Measurements from ENCODE around the gene VPS37C.

VPS37C gene

GRCh38 chr11:61144511-61145179, 16.6 kb downstream of the VPS37C start:
- Histone ChIP-seq H3K27me3 (ENCODE audit: control insufficient read depth in 1 of 2, insufficient read depth in 2 of 2, low read length in 2 of 2) (no peaks in the 10 kb centered on the region), H3K9me3 (ENCODE audit: control insufficient read depth in 2 of 2, low read length in 2 of 2) (no peaks in the 10 kb centered on the region), H3K27ac (ENCODE audit: low read length) (no peak overlapping the region), H3K36me3 (ENCODE audit: control insufficient read depth in 2 of 2, insufficient read depth in 2 of 2, low read length in 2 of 2) (no peaks in the 10 kb centered on the region), H3K4me3 (ENCODE audit: low read length in 2 of 2) (no peak overlapping the region), H3K9ac (ENCODE audit: low read length in 2 of 2) (no peak overlapping the region), H3K4me1 (ENCODE audit: control insufficient read depth, insufficient read depth, low read length) (peaks cover 39% of the 10 kb centered on the region)

GRCh38 chr11:61142424-61142823, 18.8 kb downstream of the VPS37C start:
- Histone ChIP-seq H3K9me3 (ENCODE audit: control insufficient read depth in 2 of 2, low read length in 2 of 2) (no peaks in the 10 kb centered on the region), H3K27me3 (ENCODE audit: control insufficient read depth in 1 of 2, insufficient read depth in 2 of 2, low read length in 2 of 2) (no peaks in the 10 kb centered on the region), H3K27ac (ENCODE audit: low read length) (no peak overlapping the region), H3K9ac (ENCODE audit: low read length in 2 of 2) (no peak overlapping the region), H3K4me3 (ENCODE audit: low read length in 2 of 2) (no peak overlapping the region), H3K4me1 (ENCODE audit: control insufficient read depth, insufficient read depth, low read length) (peaks cover 31% of the 10 kb centered on the region), H3K36me3 (ENCODE audit: control insufficient read depth in 2 of 2, insufficient read depth in 2 of 2, low read length in 2 of 2) (peaks cover 5 to 12% of the 10 kb centered on the region in 2 donors)

GRCh38 chr11:61141601-61142028, 19.6 kb downstream of the VPS37C start:
- Histone ChIP-seq H3K4me1 (ENCODE audit: control insufficient read depth, insufficient read depth, low read length) (peaks cover 28% of the 10 kb centered on the region), H3K9ac (ENCODE audit: low read length in 2 of 2) (peak overlapping the region in 1 of 2 donors; percentile 36), H3K27me3 (ENCODE audit: control insufficient read depth in 1 of 2, insufficient read depth in 2 of 2, low read length in 2 of 2) (no peaks in the 10 kb centered on the region), H3K36me3 (ENCODE audit: control insufficient read depth in 2 of 2, insufficient read depth in 2 of 2, low read length in 2 of 2) (peaks cover 9 to 12% of the 10 kb centered on the region in 2 donors), H3K9me3 (ENCODE audit: control insufficient read depth in 2 of 2, low read length in 2 of 2) (no peaks in the 10 kb centered on the region), H3K27ac (ENCODE audit: low read length) (no peak overlapping the region), H3K4me3 (ENCODE audit: low read length in 2 of 2) (peak overlapping the region in 1 of 2 donors; percentile 3)

- Histone ChIP-seq H3K36me3 (ENCODE audit: control insufficient read depth in 2 of 2, insufficient read depth in 2 of 2, low read length in 2 of 2) (peaks cover 11 to 12% of the 10 kb centered on the region in 2 donors), H3K9ac (ENCODE audit: low read length in 2 of 2) (no peak overlapping the region), H3K9me3 (ENCODE audit: control insufficient read depth in 2 of 2, low read length in 2 of 2) (no peaks in the 10 kb centered on the region), H3K4me1 (ENCODE audit: control insufficient read depth, insufficient read depth, low read length) (peaks cover 28% of the 10 kb centered on the region), H3K27ac (ENCODE audit: low read length) (no peak overlapping the region), H3K27me3 (ENCODE audit: control insufficient read depth in 1 of 2, insufficient read depth in 2 of 2, low read length in 2 of 2) (no peaks in the 10 kb centered on the region), H3K4me3 (ENCODE audit: low read length in 2 of 2) (no peak overlapping the region)
Measured at GRCh38 chr11:61140416-61140815, 20.8 kb downstream of the VPS37C start.

GRCh38 chr11:61139387-61139786, 21.8 kb downstream of the VPS37C start:
- Histone ChIP-seq H3K36me3 (ENCODE audit: control insufficient read depth in 2 of 2, insufficient read depth in 2 of 2, low read length in 2 of 2) (peaks cover 12 to 13% of the 10 kb centered on the region in 2 donors), H3K27me3 (ENCODE audit: control insufficient read depth in 1 of 2, insufficient read depth in 2 of 2, low read length in 2 of 2) (no peaks in the 10 kb centered on the region), H3K4me3 (ENCODE audit: low read length in 2 of 2) (no peak overlapping the region), H3K9me3 (ENCODE audit: control insufficient read depth in 2 of 2, low read length in 2 of 2) (no peaks in the 10 kb centered on the region), H3K9ac (ENCODE audit: low read length in 2 of 2) (no peak overlapping the region), H3K27ac (ENCODE audit: low read length) (no peak overlapping the region), H3K4me1 (ENCODE audit: control insufficient read depth, insufficient read depth, low read length) (peaks cover 32% of the 10 kb centered on the region)

- Histone ChIP-seq H3K36me3 (ENCODE audit: control insufficient read depth in 2 of 2, insufficient read depth in 2 of 2, low read length in 2 of 2) (peaks cover 12 to 16% of the 10 kb centered on the region in 2 donors), H3K9ac (ENCODE audit: low read length in 2 of 2) (peak overlapping the region in 1 of 2 donors; percentile 36), H3K9me3 (ENCODE audit: control insufficient read depth in 2 of 2, low read length in 2 of 2) (no peaks in the 10 kb centered on the region), H3K4me1 (ENCODE audit: control insufficient read depth, insufficient read depth, low read length) (peaks cover 36% of the 10 kb centered on the region), H3K4me3 (ENCODE audit: low read length in 2 of 2) (no peak overlapping the region), H3K27ac (ENCODE audit: low read length) (no peak overlapping the region), H3K27me3 (ENCODE audit: control insufficient read depth in 1 of 2, insufficient read depth in 2 of 2, low read length in 2 of 2) (no peaks in the 10 kb centered on the region)
Measured at GRCh38 chr11:61138935-61139334, 22.3 kb downstream of the VPS37C start.

GRCh38 chr11:61134801-61135257, 26.4 kb downstream of the VPS37C start:
- H3K9me3 ChIP-seq (ENCODE audit: control insufficient read depth in 2 of 2, low read length in 2 of 2): no peaks in the 10 kb centered on the region
- H3K9ac ChIP-seq (ENCODE audit: low read length in 2 of 2): no peak overlapping the region
- H3K4me3 ChIP-seq (ENCODE audit: low read length in 2 of 2): no peak overlapping the region
- peaks cover 15 to 25% of the 10 kb centered on the region in 2 donors for H3K36me3 ChIP-seq (ENCODE audit: control insufficient read depth in 2 of 2, insufficient read depth in 2 of 2, low read length in 2 of 2)
- no peak overlapping the region for H3K27ac ChIP-seq (ENCODE audit: low read length)
- H3K4me1 ChIP-seq (ENCODE audit: control insufficient read depth, insufficient read depth, low read length): peaks cover 31% of the 10 kb centered on the region
- H3K27me3 ChIP-seq (ENCODE audit: control insufficient read depth in 1 of 2, insufficient read depth in 2 of 2, low read length in 2 of 2): no peaks in the 10 kb centered on the region

GRCh38 chr11:61133956-61134662, 27.1 kb downstream of the VPS37C start:
- Histone ChIP-seq H3K27me3 (ENCODE audit: control insufficient read depth in 1 of 2, insufficient read depth in 2 of 2, low read length in 2 of 2) (no peaks in the 10 kb centered on the region), H3K4me1 (ENCODE audit: control insufficient read depth, insufficient read depth, low read length) (peaks cover 31% of the 10 kb centered on the region), H3K9ac (ENCODE audit: low read length in 2 of 2) (no peak overlapping the region), H3K9me3 (ENCODE audit: control insufficient read depth in 2 of 2, low read length in 2 of 2) (no peaks in the 10 kb centered on the region), H3K36me3 (ENCODE audit: control insufficient read depth in 2 of 2, insufficient read depth in 2 of 2, low read length in 2 of 2) (peaks cover 15 to 25% of the 10 kb centered on the region in 2 donors), H3K4me3 (ENCODE audit: low read length in 2 of 2) (no peak overlapping the region), H3K27ac (ENCODE audit: low read length) (no peak overlapping the region)

- H3K9me3 ChIP-seq (ENCODE audit: control insufficient read depth in 2 of 2, low read length in 2 of 2): no peaks in the 10 kb centered on the region
- H3K27ac ChIP-seq (ENCODE audit: low read length): no peak overlapping the region
- peaks cover 10 to 28% of the 10 kb centered on the region in 2 donors for H3K36me3 ChIP-seq (ENCODE audit: control insufficient read depth in 2 of 2, insufficient read depth in 2 of 2, low read length in 2 of 2)
- H3K4me3 ChIP-seq (ENCODE audit: low read length in 2 of 2): no peak overlapping the region
- H3K4me1 ChIP-seq (ENCODE audit: control insufficient read depth, insufficient read depth, low read length): peaks cover 30% of the 10 kb centered on the region
- no peaks in the 10 kb centered on the region for H3K27me3 ChIP-seq (ENCODE audit: control insufficient read depth in 1 of 2, insufficient read depth in 2 of 2, low read length in 2 of 2)
- no peak overlapping the region for H3K9ac ChIP-seq (ENCODE audit: low read length in 2 of 2)
Measured at GRCh38 chr11:61133145-61133544, 28.1 kb downstream of the VPS37C start.

- no peak overlapping the region for H3K27ac ChIP-seq (ENCODE audit: low read length)
- H3K9ac ChIP-seq (ENCODE audit: low read length in 2 of 2): no peak overlapping the region
- peaks cover 5 to 28% of the 10 kb centered on the region in 2 donors for H3K36me3 ChIP-seq (ENCODE audit: control insufficient read depth in 2 of 2, insufficient read depth in 2 of 2, low read length in 2 of 2)
- H3K4me3 ChIP-seq (ENCODE audit: low read length in 2 of 2): no peak overlapping the region
- no peaks in the 10 kb centered on the region for H3K9me3 ChIP-seq (ENCODE audit: control insufficient read depth in 2 of 2, low read length in 2 of 2)
- H3K4me1 ChIP-seq (ENCODE audit: control insufficient read depth, insufficient read depth, low read length): peaks cover 30% of the 10 kb centered on the region
- H3K27me3 ChIP-seq (ENCODE audit: control insufficient read depth in 1 of 2, insufficient read depth in 2 of 2, low read length in 2 of 2): no peaks in the 10 kb centered on the region
Measured at GRCh38 chr11:61132646-61133045, 28.6 kb downstream of the VPS37C start.

Data from stomach smooth muscle (tissue), 2 donors.